ENCODE measurements around the gene SMIM9.

The SMIM9 gene

DNA sequence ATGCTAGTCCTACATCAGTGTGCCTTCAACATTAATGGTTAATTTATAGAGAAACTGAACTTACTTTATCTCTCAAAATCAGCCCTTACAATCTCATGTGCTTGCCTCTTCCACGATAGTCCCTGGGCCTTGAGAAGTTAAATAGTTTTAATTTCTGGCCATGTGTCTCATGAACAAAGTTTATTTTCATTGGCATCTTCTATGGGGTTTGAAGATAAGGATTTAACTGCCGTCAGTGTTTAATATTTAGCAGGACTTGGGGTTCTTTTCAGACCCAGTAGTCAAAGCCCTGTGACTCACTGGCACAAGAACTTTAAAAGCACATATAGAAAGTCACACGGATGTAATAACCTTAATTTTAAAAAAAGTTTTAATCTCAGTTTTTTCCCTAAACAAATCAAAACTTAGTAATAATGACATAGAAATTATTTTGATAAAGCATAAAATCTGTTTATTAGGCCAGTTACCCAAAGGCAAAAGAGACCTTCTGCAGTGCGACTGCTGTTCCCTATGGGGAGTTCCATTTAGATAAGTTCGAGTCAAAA is 19.1 kb downstream of the SMIM9 start:
- no peak for DNase-seq (ENCODE audit: low read depth)

DNA sequence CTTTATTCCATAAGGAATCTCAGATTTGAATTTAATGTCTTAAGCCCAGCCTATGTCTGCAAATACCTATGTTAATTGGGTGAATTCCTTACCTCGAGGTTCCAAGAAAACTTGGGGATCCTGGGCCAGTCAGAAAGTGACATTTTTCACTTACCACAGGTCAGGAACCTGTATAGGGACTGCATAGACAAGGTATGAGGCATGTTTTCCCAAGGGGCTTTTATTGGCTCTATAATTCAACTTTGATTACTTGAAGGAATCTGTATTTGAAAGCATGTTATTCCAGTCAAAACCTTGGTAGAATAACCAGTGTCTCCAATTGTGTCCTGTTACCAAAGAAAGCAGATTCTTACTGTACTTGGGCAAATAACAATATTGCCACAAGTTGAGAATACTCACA is 20.7 kb downstream of the SMIM9 start:
- DNase-seq (ENCODE audit: low read depth), result no peak

DNA sequence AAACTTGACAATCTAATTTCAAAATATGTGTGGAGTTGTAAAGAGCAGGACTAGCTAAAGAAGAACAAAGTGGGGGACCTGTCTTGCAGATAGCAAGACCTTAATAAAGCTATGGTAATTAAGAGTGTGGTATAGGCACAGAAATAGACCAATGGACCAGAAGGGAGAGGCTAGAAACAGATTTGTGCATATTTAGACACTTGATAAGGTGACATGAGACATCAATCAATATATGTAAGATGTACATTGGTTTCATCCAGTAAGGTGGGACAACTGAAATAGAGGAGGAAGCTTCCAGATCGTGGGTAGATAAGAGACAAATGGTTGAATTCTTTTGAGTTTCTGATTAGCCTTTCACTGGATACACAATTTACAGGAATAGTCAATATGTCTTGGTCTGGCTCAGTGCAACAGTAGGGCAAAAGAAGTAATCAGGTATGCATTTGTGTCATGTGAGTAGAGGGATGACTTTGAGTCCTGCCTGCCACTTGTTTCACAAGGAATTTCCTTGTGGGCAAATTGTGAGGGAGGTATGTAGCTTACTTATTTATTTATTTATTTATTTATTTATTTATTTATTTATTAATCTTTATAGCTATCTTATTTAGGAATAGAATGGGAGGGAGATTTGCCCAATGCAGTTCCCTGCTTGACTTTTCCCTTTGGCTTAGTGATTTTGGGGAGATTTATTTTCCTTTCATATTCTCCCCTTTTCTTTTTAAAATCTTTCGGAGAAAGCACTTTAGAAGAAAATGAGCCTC is 21.9 kb downstream of the SMIM9 start:
- DNase-seq (ENCODE audit: low read depth), result no peak

DNA sequence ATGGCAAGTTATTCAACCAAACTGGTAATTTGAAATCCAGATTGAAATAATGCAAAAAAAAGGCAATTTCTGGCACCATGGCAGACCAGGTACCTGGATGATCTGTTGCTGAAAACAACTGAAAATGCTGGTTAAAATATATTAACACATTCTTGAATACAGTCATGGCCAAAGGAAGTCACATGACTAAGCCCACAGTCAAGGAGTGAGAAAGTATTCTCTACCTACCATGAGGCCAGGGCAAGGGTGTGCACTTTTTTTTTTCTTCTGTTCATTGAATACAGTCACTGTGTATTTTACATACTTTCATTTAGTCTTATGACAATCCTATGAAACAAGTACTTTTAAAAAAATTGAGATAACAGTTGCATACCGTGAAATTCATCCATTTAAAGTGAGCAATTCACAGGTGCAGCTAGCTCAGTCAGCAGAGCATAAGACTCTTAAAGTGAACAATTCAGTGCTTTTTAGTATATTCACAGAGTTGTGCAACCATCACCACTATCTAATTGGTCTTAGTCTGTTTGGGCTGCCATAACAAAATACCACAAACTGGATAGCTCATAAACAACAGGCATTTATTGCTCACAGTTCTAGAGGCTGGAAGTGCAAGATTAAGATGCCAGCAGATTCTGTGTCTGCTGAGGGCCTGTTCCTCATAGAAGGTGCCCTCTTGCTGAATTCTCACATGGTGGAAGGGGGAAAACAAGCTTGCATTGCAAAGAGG is 24.4 kb downstream of the SMIM9 start:
- DNase-seq (ENCODE audit: low read depth), result no peak

DNA sequence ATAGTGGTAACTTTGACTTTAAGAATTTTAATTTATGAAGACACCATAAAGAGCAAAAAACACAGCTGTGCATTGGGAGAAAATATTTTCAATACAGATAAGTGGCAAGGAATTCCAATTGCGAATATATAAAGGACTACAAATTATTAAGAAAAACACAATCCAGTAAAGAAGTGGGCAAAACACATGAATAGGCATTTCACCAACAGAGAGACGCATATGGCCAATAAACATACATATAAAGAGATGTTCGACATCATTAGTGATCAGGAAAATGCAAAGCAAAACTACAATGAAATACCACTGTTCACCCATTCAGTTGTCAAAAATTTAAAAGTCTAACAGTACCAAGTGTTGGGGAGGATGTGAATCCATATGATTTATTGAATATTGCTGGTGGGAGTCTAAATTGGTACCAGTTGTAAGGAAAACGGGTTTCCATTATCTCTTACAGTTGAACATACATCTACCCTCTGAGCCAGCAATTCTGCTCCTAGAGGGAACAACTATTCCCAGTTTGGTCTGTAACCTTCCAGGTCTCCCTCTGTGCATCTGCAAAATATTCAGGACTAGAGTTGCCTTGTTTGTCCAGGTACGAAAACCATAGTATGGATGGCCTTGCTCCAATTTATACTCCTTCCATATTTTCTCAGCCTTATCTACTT is 27.5 kb downstream of the SMIM9 start:
- no peak for DNase-seq (ENCODE audit: low read depth)

DNA sequence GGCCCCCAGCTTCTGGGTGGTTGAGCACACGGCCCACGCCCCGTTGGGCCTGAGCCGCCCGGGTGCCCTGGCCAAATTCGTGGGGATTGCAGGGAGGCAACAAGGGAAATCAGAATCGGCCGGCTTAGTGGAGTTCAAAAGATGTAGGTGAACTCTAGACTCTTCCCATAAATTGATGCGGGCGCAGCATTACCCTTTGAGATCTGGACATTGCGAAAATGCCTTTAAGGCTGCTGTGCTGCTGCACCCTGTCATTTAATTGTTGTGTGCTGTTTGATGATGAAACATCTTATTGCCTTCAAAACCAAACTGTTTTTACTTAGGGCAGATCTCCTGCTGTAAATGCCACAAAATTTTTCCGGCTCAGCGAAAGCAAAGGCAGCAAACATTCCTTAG is 28.8 kb downstream of the SMIM9 start:
- no peak for DNase-seq (ENCODE audit: low read depth)

DNA sequence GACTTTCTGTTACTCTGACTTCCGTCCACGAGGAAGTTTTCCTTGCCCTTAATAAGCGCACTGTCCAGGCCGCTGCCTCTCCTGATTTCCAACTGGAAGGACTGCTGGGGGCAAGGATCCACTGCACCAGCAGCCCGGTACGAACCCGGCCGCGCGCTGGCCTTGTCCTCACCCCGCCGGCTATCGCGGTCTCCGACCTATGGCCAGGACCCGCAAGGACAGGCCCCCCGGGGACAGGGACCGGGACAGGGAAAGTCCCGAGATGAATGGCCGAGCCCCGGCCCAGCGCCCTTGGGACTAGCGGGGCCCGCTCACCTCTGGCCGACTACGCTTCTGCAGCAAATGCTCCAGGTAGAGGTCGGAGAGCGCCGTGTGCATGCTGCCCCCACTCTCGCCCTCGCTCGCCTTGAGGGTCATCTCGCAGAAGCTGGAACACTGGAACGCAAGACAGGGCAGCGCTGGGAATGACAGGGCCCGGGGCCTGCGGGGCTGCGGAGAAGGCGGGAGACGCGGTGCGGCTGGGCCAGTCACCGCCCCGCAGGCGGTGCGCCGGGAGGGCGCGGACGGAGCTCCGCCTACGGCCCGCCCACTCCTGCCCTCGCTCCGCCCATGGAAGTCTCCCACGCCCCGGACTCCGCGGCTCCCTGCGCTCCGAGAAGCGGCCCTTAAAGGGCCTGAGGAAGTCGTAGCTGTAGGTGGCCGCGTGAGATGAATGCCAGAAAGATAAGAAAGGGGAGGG is 29.3 kb downstream of the SMIM9 start, which contains the start of gene MPP1:
Gene MPP1 (minus strand): TSS at position 529 of the 739 bp plus-strand sequence. CDS start 112 bp downstream, at position 417.
- peak; percentile 47 for DNase-seq (ENCODE audit: low read depth)

DNA sequence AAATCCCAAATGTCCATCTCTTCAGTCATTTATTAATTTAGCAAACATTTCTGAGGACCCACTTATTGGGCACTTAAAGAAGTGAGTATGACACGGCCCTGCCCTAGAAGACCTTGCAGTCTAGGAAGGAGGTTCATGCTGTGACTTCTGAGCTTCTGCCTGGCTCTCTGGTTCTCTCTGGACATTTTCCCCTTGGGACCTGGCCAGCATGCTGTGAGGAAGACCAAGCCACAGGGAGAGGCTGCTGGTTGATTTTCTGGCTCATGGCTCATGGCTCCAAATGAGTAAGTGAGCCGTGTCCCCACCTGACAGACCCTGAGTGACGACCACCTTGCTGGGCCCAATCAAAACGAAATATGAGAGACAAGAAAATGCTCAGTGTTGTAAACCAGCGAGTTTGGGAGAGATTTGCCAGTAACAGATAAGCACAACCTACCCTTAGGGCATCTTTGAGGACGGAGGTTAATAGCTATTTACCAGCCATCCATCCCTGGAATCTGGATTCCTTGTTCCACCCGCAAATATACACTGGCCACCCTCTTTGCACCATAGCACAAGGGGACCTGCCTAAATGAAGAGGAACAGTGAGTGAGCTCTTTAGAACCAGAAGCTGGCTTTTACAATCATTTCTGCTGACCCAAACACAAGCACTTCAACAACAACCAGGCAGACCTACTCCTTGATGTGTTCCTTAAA is 30.1 kb downstream of the SMIM9 start:
- no peak for DNase-seq (ENCODE audit: low read depth)

DNA sequence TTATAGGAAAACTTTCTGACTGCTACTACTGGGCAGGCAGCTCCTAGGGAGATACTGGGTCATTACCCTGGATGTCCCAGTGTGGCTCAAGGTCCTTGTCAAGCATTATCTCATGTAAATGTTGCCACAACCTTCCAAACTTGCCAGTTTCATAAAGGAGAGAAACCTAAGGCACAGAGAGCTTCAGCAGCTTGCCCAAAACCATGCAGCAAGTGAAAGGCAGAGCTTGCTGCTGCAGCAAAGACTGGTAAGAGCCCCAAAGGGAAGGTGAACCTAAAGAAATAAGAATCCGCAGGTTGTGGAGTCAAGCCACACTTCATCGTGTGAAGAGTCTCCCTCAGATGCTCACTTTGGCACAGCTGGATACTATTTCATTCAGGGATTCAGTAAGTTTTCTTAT is 31.5 kb downstream of the SMIM9 start:
- no peak for DNase-seq (ENCODE audit: low read depth)

DNA sequence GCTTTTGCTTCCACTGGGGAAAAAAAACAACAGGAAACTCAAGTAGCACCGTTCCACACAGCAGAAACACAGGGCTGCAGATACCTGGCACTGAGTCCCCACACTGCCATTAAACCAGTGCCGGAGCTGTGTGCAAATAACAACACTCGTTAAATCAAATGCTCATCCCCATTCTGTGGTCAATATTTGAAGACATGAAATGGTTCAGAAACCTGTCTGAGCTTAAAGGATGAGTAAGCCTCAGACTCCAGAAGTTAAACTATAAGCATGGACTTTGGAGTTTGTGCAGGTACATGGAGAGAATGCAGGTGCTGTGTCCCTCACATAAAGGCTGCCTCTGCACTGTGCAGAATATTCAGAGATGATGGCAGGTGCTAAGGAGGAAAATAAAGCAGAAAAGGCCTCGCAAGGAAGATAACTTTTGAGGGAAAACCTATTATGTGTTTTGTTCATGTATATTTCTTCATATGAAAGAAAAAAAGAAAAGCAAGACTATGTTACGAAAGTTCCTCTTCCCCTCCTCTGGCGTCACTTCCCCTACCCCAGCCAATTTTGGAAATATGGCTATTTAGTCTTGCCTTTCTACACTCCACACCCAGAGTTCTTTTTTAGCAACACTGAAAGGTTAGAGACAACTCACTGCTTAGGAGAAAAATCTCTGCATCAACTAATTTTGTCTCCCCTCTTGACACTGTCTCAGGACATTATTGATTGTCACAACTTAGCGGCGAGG is 33.8 kb downstream of the SMIM9 start:
- DNase-seq (ENCODE audit: low read depth), result no peak

DNA sequence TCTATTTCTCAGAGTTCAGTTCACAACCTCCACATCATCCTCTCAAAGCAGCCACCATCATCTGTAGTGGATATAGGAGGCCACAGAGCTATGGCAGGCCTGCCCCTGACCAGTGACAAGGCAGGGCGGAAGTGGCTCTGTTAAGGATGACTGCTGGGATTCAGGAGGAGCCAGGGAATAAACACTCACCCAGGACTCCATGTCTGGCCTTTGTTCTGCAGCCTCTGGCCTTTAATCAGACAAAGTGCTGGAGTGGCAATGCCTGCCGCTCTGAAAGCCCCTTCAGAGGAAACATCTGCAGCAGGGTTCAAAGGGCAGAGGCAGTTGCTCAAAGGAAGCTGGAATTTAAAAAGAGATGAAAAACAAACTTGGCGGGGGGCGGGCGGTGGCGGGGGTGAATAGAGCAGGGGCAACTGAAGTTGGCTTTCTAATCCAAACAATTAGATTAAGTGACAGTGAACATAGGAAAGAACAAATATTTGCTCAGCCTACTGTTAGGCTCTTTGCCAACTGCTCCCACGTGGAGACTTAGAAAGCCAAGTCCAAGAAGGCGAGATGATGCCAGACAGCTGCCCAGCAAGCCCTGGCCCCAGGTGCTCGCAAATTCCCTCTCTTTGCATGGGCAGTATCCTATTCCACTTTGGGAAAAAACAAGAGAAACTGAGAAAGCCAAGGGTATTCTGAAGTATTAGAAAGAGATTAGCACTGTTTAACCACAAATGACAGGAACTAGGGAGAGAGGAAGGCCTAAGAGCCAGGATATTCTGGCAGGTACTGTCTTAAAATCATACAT is 34.7 kb downstream of the SMIM9 start:
- DNase-seq (ENCODE audit: low read depth), result no peak

DNA sequence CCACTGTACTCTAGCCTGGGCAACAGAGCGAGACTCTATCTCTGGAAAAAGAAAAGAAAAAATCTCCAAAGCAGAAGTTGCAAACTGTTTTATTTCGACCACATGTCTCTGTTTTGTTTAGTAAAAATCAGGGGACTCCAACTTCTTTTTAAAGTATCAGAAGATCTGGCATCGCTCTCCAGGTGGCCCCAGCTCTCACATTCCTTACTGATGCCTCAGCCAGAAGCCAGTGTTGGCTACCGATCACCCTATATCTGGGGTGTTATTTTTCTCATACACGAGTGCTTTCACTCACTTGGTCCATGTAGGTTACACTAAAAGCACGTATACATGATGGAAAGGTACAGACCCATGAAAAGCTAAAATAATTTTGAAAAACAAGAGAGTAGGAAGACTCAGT is 37.5 kb downstream of the SMIM9 start:
- no peak for DNase-seq (ENCODE audit: low read depth)

DNA sequence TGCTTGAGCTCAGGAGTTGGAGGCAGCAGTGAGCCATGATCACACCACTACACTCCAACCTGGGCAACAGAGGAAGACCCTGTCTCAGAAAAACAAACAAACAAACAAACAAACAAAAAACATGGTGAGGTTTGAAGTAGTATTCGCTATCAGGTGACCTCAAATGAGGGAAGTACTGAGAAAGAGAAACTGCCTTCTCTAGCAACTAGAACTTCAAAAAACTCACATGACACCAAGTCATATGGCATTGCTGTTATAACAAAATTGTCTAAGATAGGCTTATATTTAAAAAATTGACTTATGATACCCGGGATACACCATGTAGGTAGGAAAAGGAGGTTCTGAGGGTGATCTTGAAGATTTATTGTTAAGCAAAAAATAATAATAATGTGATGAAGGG is 39.4 kb downstream of the SMIM9 start:
- DNase-seq (ENCODE audit: low read depth), result no peak

DNA sequence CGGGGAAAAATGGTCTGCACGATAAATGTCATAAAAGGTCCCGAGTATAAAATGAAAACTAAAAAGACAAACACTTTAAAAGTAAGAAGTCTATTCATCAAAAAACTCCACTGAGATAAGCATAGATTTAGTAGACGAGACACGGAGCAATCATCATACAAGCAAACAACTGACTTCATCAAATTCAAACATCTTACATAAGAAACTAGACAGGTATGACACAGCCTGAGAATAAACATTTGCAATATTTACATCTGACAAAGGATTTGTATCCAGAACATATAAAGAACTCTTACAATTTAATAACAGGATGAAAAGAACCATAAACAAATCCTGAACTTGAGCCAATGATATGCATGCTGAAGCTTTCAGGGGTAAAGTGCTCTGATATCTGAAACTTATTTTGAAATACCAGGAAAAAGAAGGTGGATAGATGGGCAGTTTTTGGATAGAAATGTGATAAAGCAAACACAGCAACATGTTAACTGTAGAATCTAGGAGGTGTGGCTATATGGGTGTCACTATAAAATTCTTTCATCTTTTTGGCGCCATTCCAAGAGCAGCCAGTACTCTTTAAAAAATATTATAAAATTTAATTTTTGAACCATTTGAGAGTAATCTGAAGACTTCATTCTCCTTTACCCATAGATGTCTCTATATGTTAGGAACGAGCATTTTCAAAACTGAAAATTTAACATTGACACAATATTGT is 41.2 kb downstream of the SMIM9 start:
- DNase-seq (ENCODE audit: low read depth), result no peak

DNA sequence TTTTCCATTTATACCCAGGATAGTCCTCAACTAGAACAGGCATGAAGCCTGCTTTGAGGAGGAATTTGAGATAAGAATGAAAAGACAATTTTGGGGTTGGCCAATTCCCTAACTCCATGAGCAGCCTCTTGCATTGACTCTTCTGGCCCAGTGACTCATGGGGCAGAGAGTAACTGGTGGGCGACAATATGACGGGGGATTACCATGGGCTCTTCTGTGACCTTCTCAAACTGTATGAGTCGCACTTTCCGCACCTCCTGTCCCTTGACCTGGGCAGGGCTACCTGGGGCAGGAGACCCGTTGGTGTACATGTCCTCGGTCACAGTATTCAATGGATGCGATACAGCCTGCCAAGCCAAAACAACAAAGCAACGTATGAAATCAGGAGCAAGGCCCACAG is 42.5 kb downstream of the SMIM9 start:
- DNase-seq (ENCODE audit: low read depth), result no peak

DNA sequence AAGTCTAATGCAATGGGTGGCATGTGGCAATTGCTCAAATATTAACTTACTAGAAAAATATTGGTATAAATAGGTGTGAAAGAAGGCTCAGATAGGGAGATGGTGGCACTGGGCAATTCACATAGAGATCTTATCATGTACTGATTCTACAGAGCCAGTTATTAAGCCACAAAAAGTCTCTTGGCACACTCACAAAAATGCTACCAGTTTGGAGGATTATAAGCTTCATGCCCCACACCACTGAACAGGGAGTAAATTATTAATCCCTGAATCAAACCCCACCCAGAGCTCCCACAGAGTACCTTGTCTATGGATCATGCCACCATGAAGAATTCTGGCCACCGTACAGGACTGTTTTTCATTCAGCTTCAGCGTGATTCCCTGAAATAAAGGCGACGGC is 43.0 kb downstream of the SMIM9 start:
- DNase-seq (ENCODE audit: low read depth), result no peak

DNA sequence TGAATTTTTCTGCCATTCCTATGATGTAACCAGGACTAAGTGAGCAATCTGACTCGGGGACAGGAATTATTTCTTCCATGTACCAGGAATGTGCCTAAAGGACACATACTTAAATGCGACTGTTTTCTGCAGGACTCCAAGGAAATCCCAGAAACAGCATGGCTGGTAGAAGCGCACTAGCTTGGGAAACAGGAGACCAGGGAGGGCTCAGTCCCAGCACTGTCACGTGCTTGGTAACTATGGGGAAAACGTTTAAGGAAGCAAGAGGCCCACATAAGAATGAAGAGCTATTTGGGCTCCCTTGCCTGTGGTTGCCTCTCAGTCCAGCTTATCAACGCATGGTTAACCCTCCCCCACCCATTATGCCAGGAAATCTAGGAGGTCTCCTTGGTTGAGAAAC is 48.7 kb downstream of the SMIM9 start:
- no peak for DNase-seq (ENCODE audit: low read depth)

DNA sequence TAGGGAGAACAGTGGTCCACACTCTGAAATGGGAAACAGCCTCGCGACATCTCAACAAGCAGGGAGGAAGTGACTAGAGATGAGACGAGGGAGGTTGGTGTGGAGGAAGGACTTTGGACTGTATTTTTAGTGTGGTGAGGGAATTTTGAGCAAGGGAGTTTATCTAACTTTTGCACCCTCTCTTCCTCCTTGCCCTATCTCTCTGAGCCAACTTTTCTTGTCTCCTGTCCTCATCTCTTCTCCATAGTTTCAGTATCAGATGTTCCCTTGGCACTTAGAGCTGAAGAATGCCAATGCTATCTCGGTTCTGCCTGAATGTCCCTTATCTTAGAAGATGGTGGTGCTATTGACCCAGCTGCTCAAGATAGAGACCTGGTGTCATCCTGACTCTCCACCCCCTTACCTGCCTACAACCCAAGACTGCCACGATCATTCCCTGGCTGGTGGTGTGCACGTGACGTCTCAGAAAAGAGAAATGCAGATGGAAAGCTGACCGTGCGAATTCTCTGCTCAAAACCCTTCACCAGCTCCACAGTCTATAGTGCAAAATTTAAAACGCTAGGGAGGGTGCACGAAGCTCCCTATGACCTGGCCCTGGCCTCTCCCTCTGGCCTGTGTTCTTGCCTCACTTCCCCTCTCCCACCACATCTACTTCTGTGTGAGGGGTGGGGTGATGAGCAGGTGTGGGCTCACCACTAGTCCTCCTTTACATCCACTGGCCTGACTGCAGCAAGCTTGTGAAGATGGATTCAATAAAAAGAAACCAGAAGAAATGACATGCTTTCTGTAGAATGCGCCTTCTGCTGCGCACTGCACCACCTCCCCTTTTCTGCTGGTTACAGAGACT is 50.1 kb downstream of the SMIM9 start:
- DNase-seq (ENCODE audit: low read depth), result no peak
